SK-N-MC (cell line): ENCODE measurements around the gene LIF.

ENCODE experiments used
- EZH2 ChIP-seq: fragments of 200-600 bp; sonication (generic); IDR thresholded peaks from one replicate; pipeline ENCODE4 v1.6.1; 2017; ENCODE audit warnings: antibody characterized with exemption
- POLR2AphosphoS5 ChIP-seq: IDR thresholded peaks from 2 replicates; pipeline ENCODE4 v1.6.1; 2012; ENCODE audit warnings: mild to moderate bottlenecking, low read depth, low read length, borderline replicate concordance

DNA sequence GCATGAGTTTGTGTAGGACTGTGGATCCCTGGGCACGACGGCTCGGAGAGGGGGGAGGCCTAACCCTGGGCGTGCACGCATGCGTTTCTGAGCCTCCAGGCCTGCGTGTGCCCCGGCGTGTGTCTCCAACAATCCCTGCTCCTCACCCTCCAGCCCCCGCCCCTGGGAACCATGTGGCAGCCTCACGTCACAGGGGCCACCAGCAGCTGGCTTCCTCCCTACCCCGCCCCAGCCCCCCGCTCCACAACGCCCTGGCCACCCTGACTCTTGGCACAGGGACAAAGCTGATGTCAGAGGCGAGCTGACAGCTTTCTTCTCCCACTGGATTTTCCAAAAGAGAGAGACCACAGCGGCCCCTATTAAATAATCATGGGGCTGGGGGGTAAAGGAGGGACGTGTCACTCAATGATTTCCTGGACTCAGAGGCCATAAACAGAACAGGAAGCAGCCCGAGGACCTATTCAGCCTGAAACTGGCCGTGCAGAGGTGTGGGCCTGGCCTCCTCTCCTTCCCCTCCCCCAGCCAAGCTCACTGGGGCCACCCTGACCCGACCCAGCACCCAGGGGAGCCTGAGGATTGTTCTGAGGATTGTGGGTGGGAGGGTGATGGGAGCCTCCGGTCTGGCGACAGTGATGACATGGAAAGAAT is 6.8 kb upstream of the LIF start:
- TF ChIP-seq EZH2 (no peak), POLR2AphosphoS5 (no peak)
